SK-N-MC (cell line): ENCODE data around the gene BRSK2.

Experiments used
- EZH2 ChIP-seq: fragments of 200-600 bp; sonication (generic); IDR thresholded peaks from one replicate; pipeline ENCODE4 v1.6.1; 2017; ENCODE audit warnings: antibody characterized with exemption
- FOXP2 ChIP-seq: optimal IDR thresholded peaks from 2 replicates; pipeline ENCODE3; 2011; ENCODE audit warnings: mild to moderate bottlenecking, moderate library complexity; ENCODE audit not compliant: insufficient read depth; ENCODE audit errors: extremely low read length, control extremely low read depth
- POLR2AphosphoS5 ChIP-seq: IDR thresholded peaks from 2 replicates; pipeline ENCODE4 v1.6.1; 2012; ENCODE audit warnings: mild to moderate bottlenecking, low read depth, low read length, borderline replicate concordance

GRCh38 chr11:1463056-1463455 lies 73.3 kb downstream of the BRSK2 start:
- TF ChIP-seq EZH2 = no peak
- no peak for TF ChIP-seq POLR2AphosphoS5
- TF ChIP-seq FOXP2 = no peak
